ENCODE results near the gene PCDH7. TPM values are rescaled to one million over a fixed set of nuclear protein-coding genes. Genes with fewer than 3 reads are reported as not detected.

PCDH7 gene
- total and polyA plus RNA-seq, 8 donors, result 0.25 to 6.4 (median 0.47) TPM

GRCh38 chr4:30744386-30744785 is 24.2 kb downstream of the PCDH7 start:
- DNase-seq (no peak), FAIRE-seq (no peak), ATAC-seq (no peak)
- Histone ChIP-seq H3K27me3 (no peaks in the 10 kb centered on the region), H3K4me1 (no peaks in the 10 kb centered on the region), H3K9me3 (no peaks in the 10 kb centered on the region), H3K27ac (no peak overlapping the region), H3K36me3 (no peaks in the 10 kb centered on the region), H3K4me3 (no peak overlapping the region)
- intact Hi-C loops (cut with DNase I), result no loop called here
- no peak for TF ChIP-seq CTCF (IDR thresholded peaks at IDR 0.05)

- intact Hi-C loops (cut with DNase I), result no loop called here
- WGBS, 2 donors, result 61 to 62% methylated on average over 4 of the region's 4 CpGs
- no peaks in the 10 kb centered on the region for H3K4me1 ChIP-seq
- FAIRE-seq (no peak), ATAC-seq (no peak), DNase-seq (no peak)
- no peak overlapping the region for H3K4me3 ChIP-seq
- no peaks in the 10 kb centered on the region for H3K36me3 ChIP-seq
- no peak overlapping the region for H3K27ac ChIP-seq
- no peaks in the 10 kb centered on the region for H3K9me3 ChIP-seq
- H3K27me3 ChIP-seq, result no peaks in the 10 kb centered on the region
- TF ChIP-seq CTCF (IDR thresholded peaks at IDR 0.05), result no peak
These were observed 24.9 kb downstream of the PCDH7 start for GRCh38 chr4:30744957-30745640.

- H3K27ac ChIP-seq, result no peak overlapping the region
- no peak for DNase-seq
- TF ChIP-seq CTCF (IDR thresholded peaks at IDR 0.05), result no peak
- 34 to 35% methylated on average over 1 of the region's 1 CpG for WGBS, 2 donors
- H3K4me3 ChIP-seq, result no peak overlapping the region
- no peak for ATAC-seq
- intact Hi-C loops (cut with DNase I), result no loop called here
- H3K27me3 ChIP-seq, result no peaks in the 10 kb centered on the region
- no peaks in the 10 kb centered on the region for H3K4me1 ChIP-seq
- FAIRE-seq, result no peak
- H3K36me3 ChIP-seq, result no peaks in the 10 kb centered on the region
- H3K9me3 ChIP-seq, result no peaks in the 10 kb centered on the region
These were observed 26.6 kb downstream of the PCDH7 start for GRCh38 chr4:30746735-30747134.

GRCh38 chr4:30753316-30753715 is 33.1 kb downstream of the PCDH7 start:
- no peak overlapping the region for H3K4me3 ChIP-seq
- H3K27me3 ChIP-seq, result no peaks in the 10 kb centered on the region
- ATAC-seq (no peak), FAIRE-seq (no peak), DNase-seq (no peak)
- no peak overlapping the region for H3K27ac ChIP-seq
- intact Hi-C loops (cut with DNase I), result no loop called here
- H3K4me1 ChIP-seq, result no peaks in the 10 kb centered on the region
- no peak for TF ChIP-seq CTCF (IDR thresholded peaks at IDR 0.05)
- H3K36me3 ChIP-seq, result no peaks in the 10 kb centered on the region
- 58 to 69% methylated on average over 3 of the region's 3 CpGs for WGBS, 2 donors
- no peaks in the 10 kb centered on the region for H3K9me3 ChIP-seq

GRCh38 chr4:30754021-30754420 is 33.9 kb downstream of the PCDH7 start:
- ATAC-seq (no peak), FAIRE-seq (no peak), DNase-seq (no peak)
- WGBS, 2 donors, result 82 to 90% methylated on average over 3 of the region's 3 CpGs
- no peaks in the 10 kb centered on the region for H3K36me3 ChIP-seq
- no peak overlapping the region for H3K27ac ChIP-seq
- intact Hi-C loops (cut with DNase I), result no loop called here
- H3K9me3 ChIP-seq, result no peaks in the 10 kb centered on the region
- H3K4me3 ChIP-seq, result no peak overlapping the region
- H3K27me3 ChIP-seq, result no peaks in the 10 kb centered on the region
- TF ChIP-seq CTCF (IDR thresholded peaks at IDR 0.05), result no peak
- H3K4me1 ChIP-seq, result no peaks in the 10 kb centered on the region

Measured in pancreas (tissue), 10 donors.